HEK293T (cell line): ENCODE data around the gene DIPK1A.

Experiments
- SUZ12 ChIP-seq: fragments of 450-650 bp; IDR thresholded peaks from 2 replicates; pipeline ENCODE4 v1.6.1; 2016; ENCODE audit warnings: mild to moderate bottlenecking
- ZNF384 ChIP-seq: fragments of 450-650 bp; IDR thresholded peaks from 2 replicates; pipeline ENCODE4 v1.6.1; 2016

DNA sequence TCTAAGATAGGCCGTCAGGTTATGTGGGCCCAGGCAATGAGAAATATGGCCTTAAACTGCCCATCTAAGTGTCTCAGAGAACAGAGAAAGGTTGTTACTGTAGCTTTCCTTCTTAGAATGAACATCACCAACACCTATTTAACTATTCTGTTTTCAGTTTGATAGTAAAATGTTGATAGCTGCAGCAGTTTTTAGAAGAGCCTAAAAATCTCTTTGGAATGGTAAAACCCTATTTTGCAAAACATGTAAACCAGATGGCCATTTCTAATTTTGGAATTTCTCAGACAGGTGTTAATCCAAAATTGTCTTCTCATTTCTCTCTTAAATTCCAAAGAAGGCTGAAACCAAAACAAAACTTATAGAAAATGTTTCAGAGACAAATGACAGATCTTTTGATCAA is 57.5 kb downstream of the DIPK1A start:
- TF ChIP-seq ZNF384 (no peak), SUZ12 (no peak)
